Measurements from ENCODE around the gene HMGN5. TPM values are rescaled to one million over a fixed set of nuclear protein-coding genes. Genes with fewer than 3 reads are reported as not detected.

The HMGN5 gene
- total RNA-seq, 1 experiment from 2014 or later, result 1.0 TPM

- in situ Hi-C loops (cut with HindIII; ENCODE audit: low pct_unique_long_range_greater_than_20kb, low sequenced_read_pairs), result no loop called here
- DNase-seq (ENCODE audit: low read depth, low spot score), result no peak
Observed at GRCh38 chrX:81168391-81168790, 33.3 kb downstream of the HMGN5 start.

DNA sequence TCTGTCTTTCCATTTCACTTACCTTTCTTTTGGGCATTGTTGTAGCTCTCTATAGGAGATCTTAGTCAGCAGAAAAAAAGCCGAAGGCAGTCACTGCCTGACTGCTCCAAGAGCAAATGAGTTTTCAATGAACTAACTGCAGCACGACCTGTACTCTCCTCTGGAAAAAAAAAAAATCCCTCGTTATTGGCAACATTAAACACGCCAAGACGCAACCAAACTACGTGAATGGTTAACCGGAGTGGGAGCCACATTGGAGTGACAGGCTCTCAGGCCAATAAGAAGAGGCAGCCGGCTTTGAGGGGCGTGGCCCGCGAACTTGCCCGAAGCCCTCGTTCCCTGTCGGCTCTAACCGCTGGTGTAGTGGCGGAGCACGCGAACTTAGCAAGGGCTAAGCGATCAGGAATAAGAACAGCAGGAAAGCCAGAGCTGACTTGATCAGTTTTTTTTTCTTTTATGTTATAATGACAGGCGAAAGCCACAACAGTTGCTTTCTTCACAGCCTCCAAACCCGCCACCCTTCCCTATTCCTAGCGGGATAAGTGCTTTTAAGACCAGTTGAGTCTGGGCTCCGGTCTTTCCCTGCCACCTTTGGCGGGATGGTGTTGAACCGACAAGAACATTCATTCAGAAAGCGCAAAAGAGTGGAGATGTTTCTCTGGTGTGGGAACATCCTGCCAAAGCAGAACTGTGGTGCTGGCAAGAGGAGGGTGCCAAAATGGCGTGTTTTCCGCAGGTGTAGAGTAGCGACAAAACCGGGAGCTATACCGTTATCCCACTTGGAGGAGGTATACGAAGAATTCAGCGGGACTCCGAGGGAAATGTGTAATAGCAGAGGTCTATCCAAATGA, 80.0 kb downstream of the HMGN5 start:
- in situ Hi-C loops (cut with HindIII; ENCODE audit: low pct_unique_long_range_greater_than_20kb, low sequenced_read_pairs), result no loop called here
- DNase-seq (ENCODE audit: low read depth, low spot score), result peak; percentile 95

- DNase-seq (ENCODE audit: low read depth, low spot score), result peak; percentile 65
- in situ Hi-C loops (cut with HindIII; ENCODE audit: low pct_unique_long_range_greater_than_20kb, low sequenced_read_pairs), result no loop called here
Observed at GRCh38 chrX:81120936-81121371, 80.8 kb downstream of the HMGN5 start.

GRCh38 chrX:81120258-81120935, 81.3 kb downstream of the HMGN5 start:
- in situ Hi-C loops (cut with HindIII; ENCODE audit: low pct_unique_long_range_greater_than_20kb, low sequenced_read_pairs), result no loop called here
- DNase-seq (ENCODE audit: low read depth, low spot score), result no peak

GRCh38 chrX:81114757-81115156, 87.0 kb downstream of the HMGN5 start:
- no peak for DNase-seq (ENCODE audit: low read depth, low spot score)
- in situ Hi-C loops (cut with HindIII; ENCODE audit: low pct_unique_long_range_greater_than_20kb, low sequenced_read_pairs), result no loop called here

DNA sequence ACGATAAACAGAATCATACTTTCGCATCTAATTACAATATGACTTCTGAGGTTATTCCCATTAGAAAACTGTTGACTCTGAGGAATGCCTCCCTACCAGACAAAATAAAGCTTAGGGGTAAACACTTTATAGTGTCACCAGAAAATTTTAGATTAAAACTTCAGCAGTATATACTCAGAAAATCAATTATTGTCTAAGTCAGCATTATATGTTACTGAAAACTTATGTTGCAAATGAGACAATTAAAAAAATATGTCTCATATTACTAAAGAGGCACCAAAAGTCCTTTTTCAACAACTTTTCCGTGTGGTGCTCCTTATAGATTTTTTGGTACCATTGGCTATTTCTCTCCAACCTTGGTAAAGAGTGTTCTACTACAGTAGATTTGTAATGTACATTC, 91.4 kb downstream of the HMGN5 start:
- in situ Hi-C loops (cut with HindIII; ENCODE audit: low pct_unique_long_range_greater_than_20kb, low sequenced_read_pairs), result no loop called here

DNA sequence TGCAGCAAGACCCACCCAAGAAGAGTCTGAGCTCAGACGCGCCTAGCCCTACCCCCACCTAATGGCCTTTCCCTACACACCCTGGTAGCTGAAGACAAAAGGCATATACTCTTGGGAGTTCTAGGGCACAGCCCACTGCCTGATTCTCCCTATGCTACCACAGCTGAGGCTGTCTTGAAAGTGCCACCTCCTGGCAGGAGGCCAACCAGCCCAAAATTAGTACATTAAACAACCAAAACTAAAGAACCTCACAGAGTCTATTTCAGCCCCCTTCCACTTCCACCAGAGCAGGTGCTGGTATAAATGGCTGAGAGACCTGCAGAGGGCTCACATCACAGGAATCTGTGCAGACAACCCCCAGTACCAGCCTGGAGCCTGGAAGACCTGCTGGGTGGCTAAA, 119.1 kb downstream of the HMGN5 start:
- DNase-seq (ENCODE audit: low read depth, low spot score), result no peak
- in situ Hi-C loops (cut with HindIII; ENCODE audit: low pct_unique_long_range_greater_than_20kb, low sequenced_read_pairs), result no loop called here

More for the DNA sequence above, 91.4 kb downstream of the HMGN5 start:
- DNase-seq (ENCODE audit: low read depth, low spot score), result no peak

Other genes starting within 250 kb of the HMGN5 start
- 83.2 and 85.9 TPM in 2 replicates for gene SH3BGRL, start 189 bp upstream of the HMGN5 start, total RNA-seq (2014; rRNA removed; shearing (Covaris generic))